ENCODE measurements around the gene PLA2G5.
"Not testable (repeated sequence)": the region's sequence is repeated elsewhere in the genome, so short reads cannot be mapped to it uniquely, and the experiment has no call there.

PLA2G5 gene, protein sequence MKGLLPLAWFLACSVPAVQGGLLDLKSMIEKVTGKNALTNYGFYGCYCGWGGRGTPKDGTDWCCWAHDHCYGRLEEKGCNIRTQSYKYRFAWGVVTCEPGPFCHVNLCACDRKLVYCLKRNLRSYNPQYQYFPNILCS

DNA sequence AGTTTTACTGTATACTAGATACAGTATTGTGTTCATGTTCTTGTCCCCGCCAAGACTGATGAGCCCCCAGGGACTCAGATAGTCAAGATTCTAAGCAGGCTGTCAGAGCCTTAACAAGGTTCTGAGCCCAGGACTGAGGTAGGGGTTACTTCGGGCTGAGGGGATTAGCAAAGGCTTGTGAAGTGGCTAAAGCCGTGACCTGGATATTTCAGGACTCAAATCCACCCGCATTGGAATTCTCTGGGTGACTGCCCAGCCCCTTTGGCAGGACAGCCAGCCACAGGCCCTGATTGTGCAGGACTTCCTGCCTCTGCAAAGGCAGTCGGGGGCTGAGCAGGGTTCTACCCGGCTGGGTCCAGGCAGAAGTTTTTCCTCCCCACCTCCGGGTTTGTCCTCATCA, at the start of gene PLA2G5:
Gene PLA2G5 (plus strand): TSS at position 321 of the 400 bp plus-strand sequence. CDS start 14,637 bp downstream, outside the sequence.
- in situ Hi-C loops (cut with HindIII; ENCODE audit: low sequenced_read_pairs), result no loop called here

- in situ Hi-C loops (cut with HindIII; ENCODE audit: low sequenced_read_pairs), result no loop called here
Measured at GRCh38 chr1:20028125-20028524, 41.9 kb upstream of the PLA2G5 start.

GRCh38 chr1:20028726-20029125, 41.3 kb upstream of the PLA2G5 start:
- in situ Hi-C loops (cut with HindIII; ENCODE audit: low sequenced_read_pairs), result no loop called here

DNA sequence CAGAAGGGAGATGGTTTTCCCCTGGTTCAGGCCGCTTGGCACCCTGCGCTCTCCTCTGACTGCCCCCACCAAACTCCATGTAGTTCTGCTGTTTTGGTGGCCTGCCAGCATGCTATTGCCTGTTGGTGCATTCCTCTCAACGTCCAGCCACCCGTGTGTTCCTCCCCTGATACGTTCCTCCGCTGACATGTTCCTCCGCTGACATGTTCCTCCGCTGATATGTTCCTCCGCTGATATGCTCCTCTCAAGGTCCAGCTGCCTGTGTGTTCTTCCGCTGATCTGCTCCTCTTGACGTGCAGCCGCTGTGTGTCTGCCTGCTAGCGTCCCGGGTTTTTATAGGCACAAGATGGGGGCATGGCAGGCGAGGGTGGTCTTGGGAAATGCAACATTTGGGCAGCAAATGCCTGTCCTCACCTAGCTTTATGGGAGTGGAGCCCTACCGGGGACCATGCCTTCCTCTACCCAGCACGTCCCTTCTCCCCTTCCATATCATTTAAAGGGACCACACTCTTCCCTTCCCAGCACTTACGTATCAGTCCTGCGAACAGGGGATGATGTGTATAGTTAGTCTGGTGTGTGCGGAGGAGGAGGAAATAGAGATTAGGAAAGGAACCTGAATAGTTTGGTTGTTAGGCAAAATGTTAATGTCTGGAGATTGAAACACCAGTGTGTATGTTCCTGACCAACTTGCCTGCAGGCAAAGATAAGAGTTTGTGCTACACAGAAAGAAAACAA, 40.6 kb upstream of the PLA2G5 start:
- in situ Hi-C loops (cut with HindIII; ENCODE audit: low sequenced_read_pairs), result no loop called here

GRCh38 chr1:20030436-20031151, 39.4 kb upstream of the PLA2G5 start:
- in situ Hi-C loops (cut with HindIII; ENCODE audit: low sequenced_read_pairs), result not testable (repeated sequence)

DNA sequence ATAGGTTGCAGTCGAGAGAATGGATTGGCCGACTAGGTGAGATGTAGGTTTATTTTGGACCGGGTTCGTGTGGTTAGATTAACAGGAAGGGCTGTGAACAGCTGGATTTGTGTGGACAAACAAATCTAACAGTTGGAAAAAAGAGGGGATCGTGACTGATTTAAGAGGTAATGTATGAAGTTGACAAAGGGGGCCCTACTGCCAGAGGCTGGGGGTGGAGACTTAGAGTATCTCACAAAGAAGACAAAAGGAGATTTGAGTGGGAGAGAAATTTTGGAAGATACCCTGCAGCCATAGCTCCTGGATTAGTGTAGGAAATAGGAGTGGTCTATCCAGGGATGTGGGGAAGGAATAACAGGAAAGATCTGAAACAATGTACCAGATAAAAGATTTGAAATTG, 38.8 kb upstream of the PLA2G5 start:
- in situ Hi-C loops (cut with HindIII; ENCODE audit: low sequenced_read_pairs), result no loop called here

DNA sequence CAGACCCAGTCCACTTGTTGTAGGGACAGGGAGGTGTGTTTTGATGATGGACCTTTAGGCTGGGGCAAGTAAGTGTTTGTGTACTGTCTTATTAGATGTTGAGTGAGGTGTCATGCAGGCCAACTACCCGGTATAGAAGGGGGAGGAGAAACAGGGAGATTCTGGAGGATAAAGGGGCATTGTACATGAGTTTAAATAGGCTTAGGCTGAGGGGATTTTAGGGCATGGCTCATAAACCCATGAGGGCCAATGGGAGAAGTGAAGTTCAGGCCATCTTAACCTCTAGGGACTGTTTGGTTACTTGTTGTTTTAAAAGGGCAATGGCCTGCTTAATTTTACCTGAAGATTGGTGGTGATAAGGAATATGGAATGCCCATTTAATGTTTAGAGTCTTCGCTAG, 38.2 kb upstream of the PLA2G5 start:
- in situ Hi-C loops (cut with HindIII; ENCODE audit: low sequenced_read_pairs), result no loop called here

- in situ Hi-C loops (cut with HindIII; ENCODE audit: low sequenced_read_pairs), result no loop called here
Measured at GRCh38 chr1:20032425-20032824, 37.6 kb upstream of the PLA2G5 start.

GRCh38 chr1:20033420-20033819, 36.6 kb upstream of the PLA2G5 start:
- in situ Hi-C loops (cut with HindIII; ENCODE audit: low sequenced_read_pairs), result no loop called here

DNA sequence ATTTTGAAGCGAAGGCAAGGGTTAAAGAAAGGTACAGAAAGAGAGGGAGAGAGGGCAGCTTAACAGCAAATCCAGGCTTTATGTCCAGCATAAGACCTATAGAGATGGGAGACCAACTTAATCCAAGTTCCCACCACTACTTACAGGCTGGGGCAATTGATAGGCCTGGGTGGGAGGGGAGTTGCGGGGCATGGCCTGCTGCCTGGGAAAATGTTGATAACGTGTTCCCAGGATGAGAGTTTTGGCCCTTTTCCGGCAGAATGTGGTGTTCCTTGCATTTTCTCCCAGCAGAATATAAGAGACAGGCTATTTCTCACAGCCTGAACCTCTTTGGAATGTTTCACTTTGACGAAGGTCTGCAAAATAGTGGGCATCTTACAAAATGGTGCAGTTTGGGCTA, 34.9 kb upstream of the PLA2G5 start:
- in situ Hi-C loops (cut with HindIII; ENCODE audit: low sequenced_read_pairs), result no loop called here

- in situ Hi-C loops (cut with HindIII; ENCODE audit: low sequenced_read_pairs), result no loop called here
Measured at GRCh38 chr1:20037877-20038276, 32.1 kb upstream of the PLA2G5 start.

- in situ Hi-C loops (cut with HindIII; ENCODE audit: low sequenced_read_pairs), result no loop called here
Measured at GRCh38 chr1:20047096-20047495, 22.9 kb upstream of the PLA2G5 start.

DNA sequence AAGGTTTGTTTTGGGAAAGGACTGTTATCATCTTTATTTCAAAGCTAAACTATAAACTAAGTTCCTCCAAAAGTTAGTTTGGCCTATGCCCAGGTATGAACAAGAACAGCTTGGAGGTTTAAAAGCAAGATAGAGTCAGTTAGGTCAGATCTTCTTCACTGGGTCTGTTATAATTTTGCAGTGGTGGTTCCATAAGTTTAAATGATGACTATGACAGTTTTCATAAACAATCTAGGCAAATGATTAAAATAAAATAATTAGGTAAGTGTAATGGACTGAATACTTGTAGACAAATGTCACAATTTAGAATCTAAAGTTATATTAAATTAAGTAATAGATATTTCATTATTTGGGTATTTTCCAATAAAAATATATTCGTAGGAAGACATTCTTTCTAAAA, 21.4 kb upstream of the PLA2G5 start:
- in situ Hi-C loops (cut with HindIII; ENCODE audit: low sequenced_read_pairs), result no loop called here

GRCh38 chr1:20049056-20049798, 20.8 kb upstream of the PLA2G5 start:
- in situ Hi-C loops (cut with HindIII; ENCODE audit: low sequenced_read_pairs), result not testable (repeated sequence)

- in situ Hi-C loops (cut with HindIII; ENCODE audit: low sequenced_read_pairs), result no loop called here
Measured at GRCh38 chr1:20051218-20051829, 18.7 kb upstream of the PLA2G5 start.

- in situ Hi-C loops (cut with HindIII; ENCODE audit: low sequenced_read_pairs), result no loop called here
Measured at GRCh38 chr1:20052386-20052785, 17.6 kb upstream of the PLA2G5 start.

DNA sequence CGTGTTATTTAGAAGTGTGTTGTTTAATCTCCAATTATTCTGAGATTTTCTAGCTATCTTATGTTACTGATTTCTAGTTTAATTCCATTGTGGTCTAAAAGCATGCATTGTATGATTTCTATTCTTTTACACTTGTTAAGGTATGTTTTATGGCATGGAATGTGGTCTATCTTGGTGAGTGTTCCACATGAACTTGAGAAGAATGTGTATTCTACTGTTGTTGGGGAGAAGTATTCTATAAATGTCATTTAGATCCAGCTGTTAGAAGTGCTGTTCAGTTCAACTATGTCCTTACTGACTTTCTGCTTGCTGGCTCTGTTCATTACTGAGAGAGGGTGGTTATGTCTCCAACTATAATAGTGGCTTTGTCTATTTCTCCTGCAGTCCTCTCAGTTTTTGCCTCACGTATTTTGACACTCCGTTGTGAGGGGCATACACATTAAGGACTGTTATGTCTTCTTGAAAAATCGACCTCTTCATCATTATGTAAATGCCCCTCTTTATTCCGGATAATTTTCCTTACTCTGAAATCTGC, 12.0 kb upstream of the PLA2G5 start:
- in situ Hi-C loops (cut with HindIII; ENCODE audit: low sequenced_read_pairs), result no loop called here

- in situ Hi-C loops (cut with HindIII; ENCODE audit: low sequenced_read_pairs), result no loop called here
Measured at GRCh38 chr1:20058531-20058930, 11.5 kb upstream of the PLA2G5 start.

DNA sequence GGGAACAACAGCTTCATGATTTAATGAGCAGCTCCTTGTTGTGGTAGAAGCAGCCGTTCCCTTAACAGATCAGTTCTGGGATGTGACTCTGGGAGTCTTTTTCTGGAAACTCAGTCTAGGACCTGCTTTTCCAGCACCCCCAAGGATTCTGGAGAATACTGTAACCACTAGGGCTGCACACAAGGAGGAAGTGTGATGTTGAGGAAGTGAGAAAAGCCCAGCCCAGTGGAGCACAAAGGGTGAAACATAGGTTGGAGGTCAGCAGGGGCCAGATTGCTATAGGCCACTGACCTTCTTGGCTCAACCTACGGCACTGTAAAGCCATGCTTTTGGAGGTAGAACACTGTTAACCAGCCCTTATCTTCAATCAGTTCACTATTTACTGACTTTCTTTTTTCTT, 10.1 kb upstream of the PLA2G5 start:
- in situ Hi-C loops (cut with HindIII; ENCODE audit: low sequenced_read_pairs), result no loop called here

GRCh38 chr1:20060791-20061190, 9.2 kb upstream of the PLA2G5 start:
- in situ Hi-C loops (cut with HindIII; ENCODE audit: low sequenced_read_pairs), result not testable (repeated sequence)

GRCh38 chr1:20061866-20062265, 8.1 kb upstream of the PLA2G5 start:
- in situ Hi-C loops (cut with HindIII; ENCODE audit: low sequenced_read_pairs), result no loop called here
